ENCODE measurements around the gene C16orf95.
"Not testable (repeated sequence)": the region's sequence is repeated elsewhere in the genome, so short reads cannot be mapped to it uniquely, and the experiment has no call there.

C16orf95 gene

DNA sequence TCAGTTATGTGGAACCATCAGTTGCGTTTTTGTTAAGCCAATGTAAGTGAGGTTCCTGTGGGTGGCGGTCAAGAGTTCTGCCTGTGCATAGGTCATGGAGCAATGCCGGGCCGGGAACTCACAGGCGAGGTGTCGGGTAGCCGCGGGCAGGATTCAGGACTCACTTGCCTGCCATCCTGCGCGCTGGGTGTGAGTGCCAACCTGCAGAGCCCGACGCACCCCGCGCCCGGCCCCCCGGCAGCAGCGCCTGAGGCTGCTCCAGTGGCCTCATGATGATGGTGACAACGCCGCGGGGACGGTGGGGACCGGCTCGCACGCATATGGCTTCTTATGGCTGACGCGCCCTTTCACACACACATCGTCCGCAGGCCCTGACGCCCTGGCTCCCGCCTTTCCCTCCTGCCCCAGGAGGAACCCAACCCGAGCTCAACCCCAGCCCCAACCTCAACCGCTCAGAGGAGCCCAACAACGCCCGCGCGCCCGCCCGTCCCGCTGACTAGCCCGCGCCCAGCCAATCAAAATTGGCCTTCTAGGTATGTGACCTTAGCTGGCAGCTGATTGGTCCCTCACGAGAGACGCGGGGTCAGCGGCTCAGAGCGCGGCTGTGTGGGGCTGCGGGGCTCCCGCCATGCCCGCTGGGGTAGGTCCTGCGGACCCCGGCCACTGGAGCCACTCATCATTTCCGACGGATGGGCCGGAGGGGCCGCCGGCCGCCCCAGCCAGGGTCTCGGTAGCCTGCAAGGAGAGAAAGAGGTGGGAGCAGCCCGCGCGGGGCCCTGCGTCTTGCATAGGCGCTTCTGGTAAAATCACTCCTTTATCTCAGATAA is at the start of gene C16orf95:
Gene C16orf95, minus strand, starts transcription at position 470 of the 827 bp plus-strand sequence. Its CDS starts 150 bp downstream, at position 320.
- in situ Hi-C loops (cut with MboI; ENCODE audit: low sequenced_read_pairs) = no loop called here

- in situ Hi-C loops (cut with MboI; ENCODE audit: low sequenced_read_pairs) = no loop called here
These were observed 49.7 kb upstream of the C16orf95 start for GRCh38 chr16:87366930-87367329.

DNA sequence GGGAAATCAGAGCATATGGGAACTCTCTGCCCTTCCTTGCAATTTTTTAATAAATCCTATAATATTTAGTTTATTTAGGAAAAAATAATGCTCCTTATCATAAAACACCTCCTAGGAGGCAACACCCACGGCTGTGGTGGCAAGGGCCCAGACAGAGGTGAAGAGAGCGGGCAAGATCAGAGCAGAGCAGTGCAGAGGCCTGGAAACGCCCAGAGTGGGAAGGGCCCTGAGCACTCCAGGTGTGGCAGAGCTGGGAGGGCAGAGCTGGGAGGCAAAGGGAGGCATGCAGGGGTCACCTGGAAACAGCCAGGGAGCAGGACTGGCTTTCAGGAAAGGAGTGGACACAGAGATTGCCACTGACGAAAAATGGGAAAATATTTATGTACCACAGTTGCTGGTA is 49.1 kb upstream of the C16orf95 start:
- in situ Hi-C loops (cut with MboI; ENCODE audit: low sequenced_read_pairs) = no loop called here

DNA sequence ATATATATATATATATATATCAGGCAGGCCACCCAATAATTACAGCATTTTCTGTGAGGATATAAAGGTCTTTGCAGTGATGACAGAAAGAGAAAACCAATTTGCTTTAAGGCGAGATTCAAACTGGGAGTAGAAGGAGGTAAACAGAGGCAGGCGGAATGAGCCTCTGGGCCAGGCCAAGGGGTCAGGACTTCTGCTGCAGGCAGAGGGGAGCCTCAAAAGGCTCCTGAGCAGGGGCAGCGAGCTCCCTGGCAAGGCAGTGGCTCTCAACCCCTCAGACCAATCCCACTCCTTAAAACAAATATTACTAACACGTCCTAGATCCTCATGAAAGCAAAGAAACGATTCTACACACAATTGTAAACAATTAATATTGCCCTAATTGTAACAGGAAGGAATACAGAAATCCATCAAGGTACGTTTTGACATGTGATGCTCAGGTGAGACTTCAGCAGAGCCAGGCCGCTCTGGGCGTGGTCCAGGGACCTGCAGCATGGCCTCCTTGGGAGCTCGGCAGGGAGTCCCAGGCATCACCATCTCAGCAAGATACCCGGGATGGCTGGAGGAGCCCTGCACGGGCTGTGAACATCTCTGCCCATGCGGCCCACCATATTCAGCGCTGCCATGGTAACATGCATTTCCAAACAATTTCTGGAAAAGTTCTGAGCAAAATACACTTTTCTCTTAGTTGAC is 48.0 kb upstream of the C16orf95 start:
- in situ Hi-C loops (cut with MboI; ENCODE audit: low sequenced_read_pairs) = no loop called here

DNA sequence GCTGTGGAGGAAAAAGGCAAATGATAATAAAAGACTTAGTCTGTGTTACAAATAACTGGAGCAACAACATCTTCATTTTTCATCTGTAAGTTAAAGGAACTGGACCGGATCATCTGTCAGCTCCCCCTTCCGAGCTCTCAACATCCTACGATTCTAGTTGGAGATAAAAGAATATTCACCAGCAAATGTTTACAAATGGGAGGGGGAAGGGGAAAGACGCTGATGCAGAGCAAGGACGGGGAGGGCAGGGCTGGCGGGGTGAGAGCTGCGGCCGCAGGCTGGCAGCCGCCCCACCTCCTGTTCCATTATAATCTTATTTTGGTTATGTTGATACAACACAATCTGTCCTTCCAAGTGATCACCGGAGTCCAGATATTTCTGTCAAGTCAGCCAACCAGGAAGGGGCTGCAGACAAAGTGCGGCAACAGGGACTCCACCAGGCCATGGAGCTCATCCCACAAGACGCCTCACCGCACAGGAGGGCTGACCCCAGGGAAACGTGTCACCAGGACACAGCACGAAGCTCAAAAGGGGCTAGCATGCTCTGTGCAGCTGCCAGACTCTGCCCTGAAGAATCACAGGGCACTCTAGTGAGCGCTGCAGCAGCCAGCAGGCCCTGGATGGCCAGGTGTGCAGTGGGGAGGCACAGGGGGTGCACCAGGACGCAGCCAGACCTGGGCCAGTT is 46.7 kb upstream of the C16orf95 start:
- in situ Hi-C loops (cut with MboI; ENCODE audit: low sequenced_read_pairs) = no loop called here

DNA sequence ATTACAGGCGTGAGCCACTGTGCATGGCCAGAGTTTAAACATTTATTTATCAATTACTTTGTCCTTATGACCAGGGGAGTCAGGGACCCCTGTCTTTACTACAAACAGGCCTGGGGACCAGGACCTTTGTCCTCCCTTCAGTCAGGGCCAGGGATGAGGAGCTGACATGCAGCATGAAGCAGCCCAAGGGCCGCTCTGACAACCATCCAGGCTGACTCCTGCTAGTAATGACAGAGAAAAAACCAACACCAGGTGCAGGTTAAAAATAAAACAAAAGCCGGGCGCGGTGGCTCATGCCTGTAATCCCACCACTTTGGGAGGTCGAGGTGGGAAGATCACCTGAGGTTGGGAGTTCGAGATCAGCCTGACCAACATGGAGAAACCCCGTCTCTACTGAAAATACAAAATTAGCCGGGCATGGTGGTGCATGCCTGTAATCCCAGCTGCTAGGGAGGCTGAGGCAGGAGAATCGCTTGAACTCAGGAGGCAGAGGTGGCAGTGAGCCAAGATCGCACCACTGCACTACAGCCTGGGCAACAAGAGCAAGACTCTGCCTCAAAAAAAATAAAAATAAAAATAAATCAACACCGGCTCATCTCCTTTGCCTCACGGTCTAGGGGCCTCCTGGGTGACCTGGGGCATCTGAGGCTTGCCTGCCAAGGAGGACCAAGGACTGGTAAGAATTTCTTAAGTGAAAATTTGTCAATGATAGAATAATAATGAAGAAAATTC is 45.8 kb upstream of the C16orf95 start:
- in situ Hi-C loops (cut with MboI; ENCODE audit: low sequenced_read_pairs) = not testable (repeated sequence)

GRCh38 chr16:87361916-87362619 is 44.9 kb upstream of the C16orf95 start:
- in situ Hi-C loops (cut with MboI; ENCODE audit: low sequenced_read_pairs) = no loop called here

DNA sequence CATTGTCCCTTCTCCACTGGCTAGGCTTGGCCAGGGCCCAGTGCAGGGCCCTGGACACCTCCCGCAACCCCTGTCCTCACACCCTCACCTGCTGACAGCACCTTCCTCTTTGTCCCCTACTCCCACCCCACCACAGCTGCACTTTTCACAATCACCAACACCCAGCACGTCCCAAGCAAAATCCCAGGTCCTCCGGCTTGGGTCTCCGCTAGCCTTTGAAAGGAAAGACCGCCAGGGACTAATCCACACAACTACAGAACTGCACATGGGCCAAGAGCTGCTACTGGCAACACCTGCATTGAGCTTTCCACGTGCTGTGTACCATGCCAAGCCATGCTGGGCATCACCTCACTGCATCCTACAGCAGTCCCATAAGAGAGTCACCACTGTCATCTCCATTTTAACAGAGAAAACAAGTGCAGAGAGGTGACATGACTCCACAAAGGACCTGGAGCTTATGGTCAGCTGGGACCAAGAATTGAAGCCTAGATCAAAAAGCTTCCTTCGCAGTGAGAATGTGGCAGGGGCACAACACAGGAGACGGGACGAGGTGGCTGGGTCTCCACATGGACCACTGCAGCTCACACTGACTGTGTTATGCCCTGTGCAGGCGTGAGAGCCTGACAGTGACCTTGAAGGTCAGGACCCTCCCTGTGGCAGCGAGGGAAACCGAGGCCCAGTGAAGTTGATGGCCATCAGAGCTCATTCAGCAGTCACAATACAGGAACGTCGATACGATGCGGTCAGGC is 43.8 kb upstream of the C16orf95 start:
- in situ Hi-C loops (cut with MboI; ENCODE audit: low sequenced_read_pairs) = no loop called here

GRCh38 chr16:87359121-87359520 is 41.9 kb upstream of the C16orf95 start:
- in situ Hi-C loops (cut with MboI; ENCODE audit: low sequenced_read_pairs) = no loop called here

GRCh38 chr16:87358696-87359095 is 41.5 kb upstream of the C16orf95 start:
- in situ Hi-C loops (cut with MboI; ENCODE audit: low sequenced_read_pairs) = no loop called here

GRCh38 chr16:87358250-87358649 is 41.1 kb upstream of the C16orf95 start:
- in situ Hi-C loops (cut with MboI; ENCODE audit: low sequenced_read_pairs) = no loop called here

GRCh38 chr16:87356491-87356853 is 39.3 kb upstream of the C16orf95 start:
- in situ Hi-C loops (cut with MboI; ENCODE audit: low sequenced_read_pairs) = no loop called here

- in situ Hi-C loops (cut with MboI; ENCODE audit: low sequenced_read_pairs) = no loop called here
These were observed 36.4 kb upstream of the C16orf95 start for GRCh38 chr16:87353613-87354012.

DNA sequence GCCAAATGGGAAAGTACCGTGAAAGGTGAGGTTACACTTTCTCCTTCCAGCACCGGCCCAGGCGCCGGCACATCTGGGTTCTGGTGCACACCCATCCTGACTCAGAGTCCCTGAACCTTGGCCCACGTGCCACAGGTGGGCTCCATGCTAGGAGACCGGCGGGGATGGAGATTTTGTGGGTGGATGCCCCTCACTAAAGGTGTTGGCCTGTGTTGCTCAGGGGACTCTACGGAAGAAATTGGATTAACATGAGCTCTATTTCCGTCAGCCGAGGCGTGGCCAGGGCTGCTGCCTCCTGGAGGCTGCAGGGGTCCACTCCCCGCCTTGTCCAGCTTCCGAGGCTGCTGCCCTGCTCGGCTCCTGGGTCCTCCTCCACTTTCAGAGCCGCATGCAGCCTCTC is 35.6 kb upstream of the C16orf95 start:
- in situ Hi-C loops (cut with MboI; ENCODE audit: low sequenced_read_pairs) = no loop called here

GRCh38 chr16:87351320-87351698 is 34.1 kb upstream of the C16orf95 start:
- in situ Hi-C loops (cut with MboI; ENCODE audit: low sequenced_read_pairs) = no loop called here

DNA sequence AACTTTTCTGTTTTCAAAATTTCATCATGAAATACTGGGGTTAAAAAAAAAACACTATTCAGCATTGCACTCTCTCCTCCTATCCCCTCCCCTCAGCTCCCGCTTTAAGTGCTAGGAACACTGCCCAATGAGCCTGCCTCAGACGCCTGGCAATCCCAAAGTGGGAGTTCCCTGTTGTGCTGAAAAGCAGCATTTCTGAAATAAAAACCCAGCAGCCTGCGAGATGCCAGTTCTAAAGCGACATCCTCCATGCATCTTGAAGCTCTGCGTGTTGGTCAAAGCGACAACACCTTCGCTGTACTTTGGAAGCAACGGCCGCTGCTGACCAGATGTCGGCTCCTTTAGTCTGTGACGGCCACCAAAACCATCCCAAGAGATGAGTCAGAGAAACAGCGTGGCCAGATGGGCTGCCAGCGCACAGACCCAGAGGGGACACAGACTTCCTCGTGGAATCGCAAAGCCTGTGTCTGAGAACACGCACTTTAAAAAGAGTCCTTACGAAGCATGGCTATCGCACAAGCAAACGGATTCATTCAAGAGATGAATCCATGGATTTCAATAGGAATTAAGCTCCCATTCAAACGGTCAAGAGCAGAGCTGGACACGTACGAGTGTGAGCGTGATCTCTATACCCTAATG is 33.6 kb upstream of the C16orf95 start:
- in situ Hi-C loops (cut with MboI; ENCODE audit: low sequenced_read_pairs) = no loop called here

GRCh38 chr16:87350031-87350430 is 32.8 kb upstream of the C16orf95 start:
- in situ Hi-C loops (cut with MboI; ENCODE audit: low sequenced_read_pairs) = no loop called here

DNA sequence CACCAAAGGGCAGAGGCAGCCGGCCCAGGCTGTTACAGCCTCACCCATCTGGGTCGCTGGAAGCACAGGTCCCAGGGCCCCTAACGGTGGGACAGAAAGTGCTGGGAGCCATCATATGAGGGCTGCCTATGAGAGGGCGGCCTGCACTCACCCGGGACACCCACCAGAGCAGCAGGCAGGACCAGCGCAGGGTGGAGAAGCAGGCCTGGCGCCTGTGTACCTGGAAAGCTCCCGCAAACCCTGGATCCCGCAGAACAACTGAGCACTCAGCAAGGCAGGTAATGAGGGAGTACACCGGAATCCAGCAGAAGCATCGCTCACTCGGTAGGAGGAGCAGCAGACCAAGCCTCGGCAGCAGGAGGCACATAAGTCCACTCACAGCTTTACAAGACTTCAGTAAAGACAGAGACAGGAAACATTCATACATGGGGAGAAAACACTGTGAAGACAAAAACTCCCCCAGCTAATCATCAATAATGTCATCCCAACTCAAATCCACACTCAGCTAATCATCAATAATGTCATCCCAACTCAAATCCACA is 31.5 kb upstream of the C16orf95 start:
- in situ Hi-C loops (cut with MboI; ENCODE audit: low sequenced_read_pairs) = no loop called here

Data from HL-60/S4 treated with retinoic acid at 250 ng/mL for 4 days and 3 days (cell line).